GM12878 (cell line): ENCODE measurements around the gene RECQL5. TPM values are rescaled to one million over a fixed set of nuclear protein-coding genes. Genes with fewer than 3 reads are reported as not detected.

Experiments
- EED ChIP-seq: sonication (generic); IDR thresholded peaks from 2 replicates; pipeline ENCODE4 v1.6.1; 2016; ENCODE audit warnings: antibody characterized with exemption, low read depth
- MTA3 ChIP-seq: IDR thresholded peaks from 2 replicates; pipeline ENCODE4 v1.6.1; 2012; ENCODE audit warnings: low read length, inconsistent platforms, borderline replicate concordance
- TCF7 ChIP-seq: IDR thresholded peaks from 2 replicates; pipeline ENCODE4 v1.6.1; 2014; ENCODE audit warnings: antibody characterized with exemption, borderline replicate concordance
- ZBTB11 ChIP-seq: fragments of 450-650 bp; formaldehyde crosslinking; IDR thresholded peaks from 2 replicates; pipeline ENCODE4 v1.5.0; 2022; ENCODE audit warnings: mild to moderate bottlenecking, missing genetic modification characterization
- polyA plus RNA-seq, 11 experiments: library from polyadenylated mRNA; depleted of rRNA in 4 of 11; unstranded in 6 of 11; stranded (reverse) in 5 of 11; fragments of >200 nt; fragmentation: Nextera tagmentation in 4 of 11; fragmentation: Illumina TruSeq in 1 of 11; extraction: Ambion mirVana in 4 of 11; extraction: Trizol in 1 of 11; gene quantifications; 1 replicate in 1 of 11; 2 replicates in 10 of 11; pipeline versions ENCODE4 v1.2.1 to v1.2.3, GENCODE V29; 2011 to 2016; ENCODE audit warnings: inconsistent platforms in 2 of 11, missing spikeins in 2 of 11, low read depth in 1 of 11
- total RNA-seq, 4 experiments: library from RNA; depleted of rRNA in 3 of 4; stranded (reverse); fragments of >200 nt in 3 of 4; fragmentation: Illumina TruSeq in 1 of 4; extraction: Trizol in 1 of 4; gene quantifications; 2 replicates each; pipeline versions ENCODE4 v1.2.1 to v1.2.3, GENCODE V29; 2013 to 2021
- TF ChIP-seq, protein P1 (sequence below): IDR thresholded peaks from 2 replicates; pipeline ENCODE4 v1.6.1; 2011; ENCODE audit warnings: borderline replicate concordance, low read depth, mild to moderate bottlenecking, moderate library complexity, low read length; ENCODE audit not compliant: insufficient read depth, poor library complexity, severe bottlenecking
- TF ChIP-seq, protein P2 (sequence below): fragments of 450-650 bp; IDR thresholded peaks from 2 replicates; pipeline ENCODE4 v1.6.1; 2017; ENCODE audit warnings: borderline replicate concordance
- TF ChIP-seq, protein P3 (sequence below): fragments of 450-650 bp; IDR thresholded peaks from 2 replicates; pipeline ENCODE4 v1.6.1; 2016; ENCODE audit warnings: mild to moderate bottlenecking

Gene RECQL5
- total and polyA plus RNA-seq, 10 of the 15 experiments (the other 5 are each of a cell fraction or from before 2014, with no cell fraction given), result 3.6 to 30.6 (median 20.1) TPM

GRCh38 chr17:75590314-75590761, 76.6 kb downstream of the RECQL5 start (continued):
- TF ChIP-seq, protein P1, sequence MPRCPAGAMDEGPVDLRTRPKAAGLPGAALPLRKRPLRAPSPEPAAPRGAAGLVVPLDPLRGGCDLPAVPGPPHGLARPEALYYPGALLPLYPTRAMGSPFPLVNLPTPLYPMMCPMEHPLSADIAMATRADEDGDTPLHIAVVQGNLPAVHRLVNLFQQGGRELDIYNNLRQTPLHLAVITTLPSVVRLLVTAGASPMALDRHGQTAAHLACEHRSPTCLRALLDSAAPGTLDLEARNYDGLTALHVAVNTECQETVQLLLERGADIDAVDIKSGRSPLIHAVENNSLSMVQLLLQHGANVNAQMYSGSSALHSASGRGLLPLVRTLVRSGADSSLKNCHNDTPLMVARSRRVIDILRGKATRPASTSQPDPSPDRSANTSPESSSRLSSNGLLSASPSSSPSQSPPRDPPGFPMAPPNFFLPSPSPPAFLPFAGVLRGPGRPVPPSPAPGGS, result no peak
- TF ChIP-seq, protein P2, sequence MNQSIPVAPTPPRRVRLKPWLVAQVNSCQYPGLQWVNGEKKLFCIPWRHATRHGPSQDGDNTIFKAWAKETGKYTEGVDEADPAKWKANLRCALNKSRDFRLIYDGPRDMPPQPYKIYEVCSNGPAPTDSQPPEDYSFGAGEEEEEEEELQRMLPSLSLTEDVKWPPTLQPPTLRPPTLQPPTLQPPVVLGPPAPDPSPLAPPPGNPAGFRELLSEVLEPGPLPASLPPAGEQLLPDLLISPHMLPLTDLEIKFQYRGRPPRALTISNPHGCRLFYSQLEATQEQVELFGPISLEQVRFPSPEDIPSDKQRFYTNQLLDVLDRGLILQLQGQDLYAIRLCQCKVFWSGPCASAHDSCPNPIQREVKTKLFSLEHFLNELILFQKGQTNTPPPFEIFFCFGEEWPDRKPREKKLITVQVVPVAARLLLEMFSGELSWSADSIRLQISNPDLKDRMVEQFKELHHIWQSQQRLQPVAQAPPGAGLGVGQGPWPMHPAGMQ, result no peak
- TF ChIP-seq TCF7, result no peak
- TF ChIP-seq MTA3, result no peak
- TF ChIP-seq EED, result no peak
- TF ChIP-seq, protein P3, sequence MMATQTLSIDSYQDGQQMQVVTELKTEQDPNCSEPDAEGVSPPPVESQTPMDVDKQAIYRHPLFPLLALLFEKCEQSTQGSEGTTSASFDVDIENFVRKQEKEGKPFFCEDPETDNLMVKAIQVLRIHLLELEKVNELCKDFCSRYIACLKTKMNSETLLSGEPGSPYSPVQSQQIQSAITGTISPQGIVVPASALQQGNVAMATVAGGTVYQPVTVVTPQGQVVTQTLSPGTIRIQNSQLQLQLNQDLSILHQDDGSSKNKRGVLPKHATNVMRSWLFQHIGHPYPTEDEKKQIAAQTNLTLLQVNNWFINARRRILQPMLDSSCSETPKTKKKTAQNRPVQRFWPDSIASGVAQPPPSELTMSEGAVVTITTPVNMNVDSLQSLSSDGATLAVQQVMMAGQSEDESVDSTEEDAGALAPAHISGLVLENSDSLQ, result no peak
- TF ChIP-seq ZBTB11 (CRISPR knock-in tag), result no peak
